ENCODE data around the gene FYB1.

Gene FYB1

DNA sequence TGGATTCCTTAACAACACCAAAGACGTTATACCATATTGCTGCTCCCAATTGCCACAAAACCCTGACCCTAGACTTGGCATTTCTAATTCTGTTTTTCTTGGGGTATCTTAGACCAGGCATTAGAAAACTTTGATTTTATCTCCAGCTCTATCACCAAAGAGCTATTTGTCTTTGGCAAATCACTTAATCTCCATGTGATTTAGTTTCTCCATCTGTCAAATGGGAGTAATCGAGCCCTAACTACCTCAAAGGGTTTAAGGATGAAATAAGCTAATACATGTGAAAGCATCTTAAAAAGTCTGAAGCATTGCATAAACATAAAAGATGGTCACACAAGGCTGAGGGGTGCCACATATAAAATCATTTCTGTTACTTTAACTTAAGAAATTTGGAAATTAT lies 60.6 kb downstream of the FYB1 start:
- no peak for DNase-seq (ENCODE audit: low read depth)

DNA sequence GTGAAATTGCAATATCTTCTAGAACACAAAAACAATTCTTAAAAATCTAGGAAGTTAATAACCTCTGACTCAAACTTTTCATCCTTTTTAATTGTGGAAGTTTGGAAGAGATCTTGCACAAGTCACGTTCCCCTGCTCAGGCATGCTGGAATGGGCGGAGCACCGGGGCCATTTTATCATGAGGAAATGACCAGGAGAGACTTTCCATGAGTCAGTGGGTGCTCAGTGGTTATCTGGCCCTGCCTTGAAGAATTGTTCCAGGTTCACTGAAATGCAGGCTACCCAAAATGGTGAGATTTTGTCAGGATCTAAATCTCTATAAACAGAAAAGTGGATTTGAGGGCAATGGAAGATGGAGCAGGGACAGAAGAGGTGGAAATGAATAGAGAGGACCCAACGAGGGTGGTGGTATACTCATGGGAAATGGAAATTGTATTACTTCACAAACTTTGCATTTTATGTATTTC lies 61.2 kb downstream of the FYB1 start:
- DNase-seq (ENCODE audit: low read depth): no peak

DNA sequence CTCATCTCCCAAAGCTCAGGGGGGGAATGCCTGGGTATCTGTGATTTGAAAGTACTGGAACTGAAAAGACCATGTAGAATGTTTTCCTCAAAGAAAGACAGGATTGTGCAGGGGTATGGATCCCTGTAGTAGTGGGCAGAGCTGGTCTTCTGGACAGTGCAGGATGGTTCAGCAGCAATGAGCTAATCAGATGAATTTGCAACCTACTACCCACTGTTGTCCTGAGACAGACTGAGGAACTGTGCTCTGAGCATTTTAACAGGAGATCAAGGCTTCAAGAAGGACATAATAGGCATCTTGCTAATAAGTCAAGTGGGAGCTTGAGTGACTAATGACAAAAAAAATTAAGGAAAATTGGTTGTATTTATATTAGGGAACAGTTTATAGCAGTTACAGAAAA lies 61.7 kb downstream of the FYB1 start:
- no peak for DNase-seq (ENCODE audit: low read depth)

DNA sequence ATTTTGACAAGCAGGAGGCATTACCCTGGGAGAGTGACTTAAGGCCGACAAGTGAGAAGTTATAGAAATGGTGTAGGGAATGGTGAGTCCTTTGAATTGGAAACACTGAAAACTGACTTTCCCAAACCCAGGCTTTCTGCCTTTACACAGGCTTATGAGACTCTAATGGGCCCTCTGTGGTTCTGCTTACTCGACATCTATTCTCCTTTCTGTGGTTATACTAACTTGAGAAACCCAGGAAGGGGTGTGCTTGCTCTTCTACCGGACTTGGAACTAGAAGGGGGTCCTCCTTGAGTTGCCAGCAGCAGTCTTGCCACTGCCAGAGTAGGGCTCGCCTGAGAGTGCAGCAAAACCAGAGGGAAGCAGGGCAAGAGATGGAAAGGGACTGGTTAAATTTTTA lies 63.3 kb downstream of the FYB1 start:
- DNase-seq (ENCODE audit: low read depth): no peak

DNA sequence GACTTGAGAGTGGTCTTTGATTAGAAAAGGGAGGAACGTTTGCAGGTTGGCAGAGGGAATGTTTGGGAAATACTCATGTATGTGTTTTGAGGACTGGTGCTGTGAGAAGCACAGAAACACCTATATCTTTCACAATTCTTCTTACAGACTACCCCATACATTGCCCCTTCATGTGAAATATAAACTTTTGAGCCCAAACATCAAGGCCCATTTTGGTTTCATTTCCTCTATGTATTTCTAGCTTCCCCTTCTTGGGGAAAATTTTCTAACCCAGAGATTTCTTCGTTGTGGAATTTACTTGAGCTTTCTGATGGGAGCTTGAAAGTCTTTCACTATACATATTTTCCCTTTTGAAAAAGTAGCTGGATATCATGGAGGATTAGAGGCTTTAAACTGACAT lies 67.6 kb downstream of the FYB1 start:
- DNase-seq (ENCODE audit: low read depth): no peak

DNA sequence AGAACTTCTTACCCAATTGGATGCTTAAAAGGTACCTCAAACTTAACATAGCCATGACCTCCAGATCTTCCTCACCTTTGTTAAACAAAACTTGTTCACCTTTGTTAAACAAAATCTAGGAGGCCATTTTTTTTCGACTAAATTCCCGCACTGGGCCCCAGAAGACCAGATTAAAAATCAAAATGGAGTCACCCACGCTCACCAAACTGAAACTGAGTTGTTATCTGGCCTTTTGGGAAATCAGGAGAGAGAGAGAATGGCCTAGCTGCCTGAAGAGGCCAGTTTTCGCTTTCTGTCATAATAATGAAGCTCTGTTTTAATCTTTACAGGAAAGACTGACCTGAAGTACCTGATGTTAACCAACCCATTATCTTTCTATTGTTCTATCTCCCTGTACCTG lies 69.4 kb downstream of the FYB1 start:
- DNase-seq (ENCODE audit: low read depth): no peak

DNA sequence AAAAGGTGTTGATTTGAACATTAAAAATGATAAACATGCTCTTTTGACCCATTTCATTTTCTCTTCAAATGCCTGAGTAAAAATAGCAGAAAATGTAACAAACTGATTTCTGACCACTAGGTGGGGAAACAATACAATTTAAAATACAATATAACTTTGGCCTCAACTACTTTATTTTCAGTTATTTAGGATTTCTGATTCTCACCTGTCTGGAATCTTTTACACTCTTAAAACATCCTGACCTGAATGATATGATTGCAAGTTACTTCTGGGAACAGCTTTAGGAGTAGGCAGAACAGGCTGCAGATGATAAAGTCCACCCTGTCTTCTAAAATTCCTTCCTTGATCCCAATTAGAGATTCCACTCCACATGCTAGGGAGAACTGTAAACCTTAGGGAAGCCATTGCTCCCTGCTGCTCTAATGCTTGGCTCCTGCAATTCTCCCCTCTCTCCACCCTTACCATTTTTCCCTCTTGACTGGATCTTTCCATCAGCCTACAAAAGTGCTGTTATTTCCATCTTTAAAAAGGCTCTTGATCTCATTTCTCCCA lies 70.3 kb downstream of the FYB1 start:
- no peak for DNase-seq (ENCODE audit: low read depth)

DNA sequence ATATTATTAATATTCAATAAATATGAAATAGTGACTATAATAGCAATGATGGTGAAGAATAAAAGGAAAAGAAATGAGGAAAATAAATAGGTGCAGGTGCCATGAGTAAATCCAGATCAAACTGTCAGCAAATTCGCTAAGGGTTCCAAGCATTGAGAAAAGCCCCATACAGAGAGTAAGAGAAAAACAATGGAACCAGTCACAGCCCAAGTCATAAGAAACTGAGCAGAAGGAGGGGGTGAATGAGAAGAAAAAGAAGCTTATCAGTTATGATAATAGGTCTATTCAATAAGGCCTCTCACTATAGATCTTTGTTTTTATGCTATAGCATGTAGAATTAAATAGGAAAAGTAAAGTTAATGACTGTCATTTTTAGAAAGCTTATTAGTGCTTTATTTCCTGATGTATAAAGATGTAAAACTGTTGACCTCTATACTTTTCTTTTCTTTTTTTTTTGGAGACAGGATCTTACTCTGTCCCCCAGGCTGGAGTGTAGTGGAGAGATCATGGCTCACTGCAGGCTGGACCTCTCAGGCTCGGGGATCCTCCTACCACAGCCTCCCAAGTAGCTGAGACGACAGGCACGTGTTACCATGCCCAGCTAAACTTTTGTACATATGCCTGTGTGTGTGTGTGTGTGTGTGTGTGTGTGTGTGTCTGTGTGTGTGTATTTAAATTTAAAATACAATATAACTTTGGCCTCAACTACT lies 72.4 kb downstream of the FYB1 start:
- no peak for DNase-seq (ENCODE audit: low read depth)

DNA sequence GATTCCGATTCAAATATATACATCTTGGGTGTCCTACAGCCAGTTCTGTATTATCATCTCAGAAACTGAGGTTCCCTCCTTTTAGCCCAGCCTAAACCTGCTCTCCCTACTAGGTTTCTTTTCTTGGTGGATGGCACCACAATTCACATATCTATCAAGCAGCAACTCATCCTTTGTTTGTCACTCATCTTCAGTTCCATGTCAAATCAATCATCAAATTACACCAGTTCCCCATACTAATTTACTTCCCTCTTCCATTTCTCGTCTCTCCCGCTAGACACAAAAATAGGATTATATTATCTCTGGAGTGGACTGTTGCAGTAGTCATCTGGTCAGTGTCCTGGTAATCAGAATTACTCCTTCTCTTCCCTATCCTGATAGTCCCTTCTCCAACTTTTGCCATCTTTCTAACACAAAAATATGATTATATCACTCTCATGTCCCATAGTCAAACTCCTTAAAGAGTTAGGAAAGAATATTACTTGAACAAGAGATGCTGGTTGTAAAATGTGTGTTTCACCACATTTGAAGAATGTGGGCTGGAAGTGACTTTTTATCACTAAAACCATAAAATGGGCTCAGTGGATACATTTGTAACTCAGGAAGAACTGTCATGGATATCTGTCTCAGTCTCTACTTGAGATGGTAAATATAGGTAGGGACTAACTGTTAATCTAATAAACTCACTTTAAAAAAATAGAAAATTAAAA lies 76.1 kb downstream of the FYB1 start:
- no peak for DNase-seq (ENCODE audit: low read depth)

DNA sequence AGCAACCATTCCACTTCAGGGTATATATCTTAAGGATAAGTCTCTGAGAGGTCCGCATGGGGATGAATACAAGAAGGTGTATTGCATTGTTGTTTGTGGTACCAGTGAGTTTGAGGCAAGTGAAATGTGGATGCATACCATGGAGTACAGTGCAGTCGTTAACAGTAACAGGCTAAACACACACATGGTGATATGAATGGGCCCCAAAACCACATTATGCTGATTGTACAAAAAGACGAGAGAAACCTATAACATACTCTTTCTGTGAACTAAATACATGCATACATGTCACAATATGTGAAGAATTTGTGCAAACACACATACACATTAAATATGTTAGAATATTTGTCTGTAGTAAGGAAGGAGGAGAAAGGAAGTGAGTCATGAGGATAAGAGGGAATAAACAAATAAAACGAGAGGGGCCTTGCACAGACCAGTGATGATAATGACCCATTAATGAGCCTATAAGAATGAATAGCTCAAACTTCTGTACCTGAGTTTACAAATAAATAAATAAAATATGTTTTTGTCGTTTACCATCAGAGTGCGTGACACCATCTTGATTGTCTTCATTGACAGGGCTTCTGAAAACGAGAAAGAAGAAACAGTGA lies 78.7 kb downstream of the FYB1 start:
- no peak for DNase-seq (ENCODE audit: low read depth)

DNA sequence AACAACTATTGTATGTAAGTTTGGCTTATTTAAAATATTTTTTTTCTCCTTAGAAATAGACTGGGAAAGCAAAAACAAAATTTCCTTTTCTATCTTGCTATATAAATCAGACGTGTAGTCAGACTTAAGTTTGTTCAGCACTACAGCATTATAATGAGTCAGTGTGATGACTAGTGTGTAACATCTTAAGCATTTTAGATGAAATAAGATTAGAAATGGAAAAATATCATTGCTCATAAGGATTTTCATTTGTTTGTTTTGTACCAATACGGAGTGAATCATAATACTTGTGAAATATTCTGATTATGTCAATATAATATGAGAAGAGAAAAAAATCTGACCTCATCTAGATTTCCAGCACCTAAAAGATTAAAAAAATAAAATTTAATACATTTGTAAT lies 80.5 kb downstream of the FYB1 start:
- no peak for DNase-seq (ENCODE audit: low read depth)

DNA sequence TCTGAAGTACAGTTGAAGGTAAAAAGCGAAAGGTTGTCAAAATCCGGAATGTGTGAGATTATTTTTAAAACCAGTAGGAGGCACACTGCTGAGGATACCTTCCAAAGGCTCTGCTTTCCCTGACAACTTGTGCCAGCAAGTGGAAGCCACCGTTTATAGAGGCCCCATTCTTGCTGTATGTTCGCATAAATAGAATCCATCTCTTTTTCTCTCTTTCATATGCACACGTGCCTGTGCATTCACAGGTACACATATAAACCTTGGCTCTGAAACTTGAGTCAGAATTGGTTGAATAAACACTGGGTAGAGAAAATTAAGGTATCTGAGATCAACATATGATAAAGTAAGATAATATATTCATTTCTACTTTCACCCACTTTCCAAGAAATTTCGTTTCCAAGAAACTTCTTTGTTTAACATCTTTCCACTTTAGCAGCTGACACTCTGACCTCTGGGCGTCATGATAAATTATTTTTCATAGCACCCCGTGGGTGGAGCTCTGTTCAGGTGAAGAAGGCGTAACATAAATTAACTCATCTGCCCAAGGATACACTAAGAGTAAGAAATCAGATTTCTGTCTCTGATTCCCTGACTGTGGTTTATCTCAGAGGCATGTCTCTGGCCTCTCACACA lies 81.4 kb downstream of the FYB1 start:
- DNase-seq (ENCODE audit: low read depth): no peak

DNA sequence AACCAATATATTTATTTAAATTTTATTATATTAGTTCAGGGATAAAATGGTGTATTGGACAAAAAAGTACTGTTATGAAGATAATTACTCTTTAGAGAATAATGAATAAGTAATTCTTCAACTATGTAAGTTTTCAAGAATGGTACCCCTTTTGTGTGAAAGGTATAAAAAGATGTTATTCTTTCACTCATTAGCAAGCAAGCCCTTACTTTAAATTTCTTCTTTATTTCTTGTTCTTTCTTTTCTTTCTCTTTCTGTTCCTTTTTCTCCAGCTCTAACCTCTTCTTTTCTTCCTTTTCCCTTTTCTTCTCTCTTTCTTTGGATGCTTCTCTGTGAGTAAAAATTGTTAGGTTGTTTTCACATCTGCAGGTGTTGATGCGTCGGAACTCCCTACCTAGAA lies 82.0 kb downstream of the FYB1 start:
- DNase-seq (ENCODE audit: low read depth): no peak

DNA sequence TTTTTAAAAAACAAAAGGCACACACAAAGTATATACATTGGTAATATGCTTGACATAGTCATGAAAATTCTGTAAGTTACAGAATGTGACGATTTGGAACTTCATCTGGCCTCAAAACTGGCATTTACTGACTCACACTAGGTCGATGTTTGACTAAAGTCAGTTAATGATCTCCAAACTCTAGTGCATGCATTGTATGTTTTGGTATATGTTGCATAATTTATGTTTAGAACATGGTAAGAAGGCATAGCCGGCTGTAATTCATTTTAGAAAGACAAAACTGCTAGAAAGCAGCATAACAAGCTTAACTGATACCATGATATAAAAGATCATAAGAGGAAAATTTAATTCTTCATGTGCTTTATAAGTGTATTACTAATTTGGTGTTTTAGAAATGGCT lies 86.6 kb downstream of the FYB1 start:
- DNase-seq (ENCODE audit: low read depth): no peak

DNA sequence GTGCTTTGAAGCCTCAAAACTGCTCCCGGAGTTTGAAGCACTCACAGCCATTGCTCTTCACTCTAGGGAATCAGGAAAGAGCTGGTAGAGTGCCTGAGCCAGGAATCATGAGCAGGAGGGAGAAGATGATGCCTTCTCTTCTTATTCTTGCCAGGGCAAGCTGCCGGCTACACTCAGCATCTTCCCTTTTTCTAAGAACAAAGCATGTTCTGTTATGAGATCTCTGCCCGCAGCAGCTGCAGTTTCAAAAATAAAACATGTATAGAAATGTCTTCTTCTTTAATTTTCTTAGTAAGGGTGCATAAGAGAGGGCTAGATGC lies 87.3 kb downstream of the FYB1 start:
- no peak for DNase-seq (ENCODE audit: low read depth)

DNA sequence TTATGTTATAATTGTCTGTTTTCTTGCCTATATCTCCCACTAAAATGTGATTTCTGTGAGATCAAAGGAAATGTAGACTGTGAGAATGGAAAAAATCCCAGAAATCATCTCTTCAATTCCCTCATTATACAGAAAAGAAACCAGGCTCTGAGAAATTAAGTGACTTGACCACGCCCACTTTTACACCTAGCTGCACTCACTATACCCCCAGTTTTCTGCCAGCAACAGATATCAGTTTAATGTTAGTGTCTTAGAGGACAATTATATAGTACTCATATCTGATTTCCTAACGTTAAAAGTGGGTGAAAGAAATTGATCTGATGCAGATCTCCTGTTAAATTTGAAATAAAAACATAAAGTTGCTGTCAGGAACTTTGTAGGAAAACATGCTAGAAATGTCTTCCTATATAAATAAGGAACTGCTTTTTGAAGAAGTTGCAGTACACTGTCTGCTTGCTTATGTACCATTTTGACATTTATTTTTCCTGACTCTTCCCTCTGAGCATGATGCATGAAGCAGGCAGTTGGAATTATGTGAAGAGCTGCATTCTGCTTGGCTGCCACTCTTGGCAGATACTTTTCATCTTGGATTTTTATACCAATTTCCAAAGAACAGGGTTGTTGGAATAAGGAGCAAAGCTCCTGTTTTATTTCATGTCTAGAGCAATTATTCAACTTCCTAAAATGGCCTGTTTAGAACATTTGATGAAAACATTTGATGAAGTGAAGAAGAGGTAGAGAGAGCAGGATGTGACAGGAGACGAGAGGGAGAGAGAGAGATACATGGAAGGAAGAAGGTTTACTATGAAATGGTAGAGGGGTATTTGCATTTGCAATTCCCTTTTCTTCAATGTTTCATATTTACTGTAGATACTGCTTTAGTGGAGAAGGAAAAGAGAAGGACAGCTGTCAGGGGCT lies 87.9 kb downstream of the FYB1 start:
- no peak for DNase-seq (ENCODE audit: low read depth)

DNA sequence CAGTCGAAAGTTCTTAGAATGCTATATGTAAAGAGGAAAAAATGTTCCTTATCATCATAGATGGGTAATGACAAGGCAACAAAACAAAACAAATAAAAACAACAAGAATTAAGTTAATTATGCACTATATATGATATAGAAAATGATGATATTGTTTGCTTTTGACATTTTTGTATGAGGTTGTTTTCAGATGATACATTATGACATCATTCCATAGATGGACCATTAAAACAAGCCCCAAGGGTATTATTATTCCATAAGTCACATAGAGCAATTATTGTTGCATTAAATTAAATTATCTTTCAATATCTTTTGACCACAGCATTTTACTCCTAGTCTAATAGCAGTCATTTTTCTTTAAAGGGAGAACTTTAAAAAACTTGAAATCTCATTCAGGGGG lies 88.6 kb downstream of the FYB1 start:
- DNase-seq (ENCODE audit: low read depth): no peak

DNA sequence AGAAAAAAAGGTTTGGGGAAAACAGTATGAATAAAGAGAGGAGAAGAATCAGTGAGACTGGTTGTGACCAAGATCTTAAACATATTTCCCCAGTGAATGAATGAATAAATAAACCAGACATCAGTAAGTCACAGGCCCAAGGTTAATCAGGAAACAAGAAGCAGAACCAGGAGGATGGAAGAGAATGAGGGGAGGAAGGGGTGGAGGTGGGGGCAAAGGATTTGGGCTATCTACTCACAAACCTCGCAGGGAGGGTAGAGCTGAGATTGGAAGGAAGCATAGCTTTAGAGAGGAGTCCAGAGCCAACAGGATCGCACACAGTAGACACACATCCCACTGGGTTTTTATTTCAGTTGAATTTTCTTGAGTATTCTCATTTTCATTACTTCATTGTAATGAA lies 97.4 kb downstream of the FYB1 start:
- no peak for DNase-seq (ENCODE audit: low read depth)

DNA sequence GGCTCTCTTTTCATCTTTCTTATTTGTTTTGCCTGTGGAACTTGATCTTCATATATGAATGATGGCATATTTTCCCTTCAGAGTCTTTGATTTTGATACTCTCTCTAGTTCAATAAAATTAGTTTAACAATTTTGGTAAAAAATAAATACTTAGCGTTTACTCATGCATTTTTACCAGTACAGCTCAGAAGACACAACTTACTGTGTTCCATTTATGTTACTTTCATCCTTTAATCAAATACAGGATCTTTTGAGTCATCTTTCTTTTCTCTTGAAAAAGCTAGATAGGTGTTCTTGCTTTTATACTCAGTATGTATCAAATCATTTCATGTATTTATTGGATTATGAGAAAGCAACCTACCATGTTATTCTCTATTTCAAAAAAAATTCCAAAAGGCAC lies 98.0 kb downstream of the FYB1 start:
- DNase-seq (ENCODE audit: low read depth): no peak

DNA sequence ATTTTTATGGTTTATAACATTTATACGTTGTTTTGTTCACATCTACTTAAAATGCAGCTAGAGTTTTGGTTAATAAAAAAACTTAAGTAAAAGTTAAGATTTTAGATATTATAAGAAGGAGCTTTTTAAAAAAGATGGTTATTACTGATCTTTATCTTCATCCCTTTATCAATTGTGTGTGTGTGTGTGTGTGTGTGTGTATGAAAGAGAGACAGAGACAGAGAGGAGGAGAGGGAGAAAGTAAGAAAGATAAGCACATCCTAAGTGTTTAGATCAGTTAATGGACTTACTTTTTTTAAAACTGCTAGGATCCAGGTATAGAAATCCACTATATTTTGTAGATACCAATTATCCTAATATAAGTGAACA lies 99.3 kb downstream of the FYB1 start:
- no peak for DNase-seq (ENCODE audit: low read depth)

DNA sequence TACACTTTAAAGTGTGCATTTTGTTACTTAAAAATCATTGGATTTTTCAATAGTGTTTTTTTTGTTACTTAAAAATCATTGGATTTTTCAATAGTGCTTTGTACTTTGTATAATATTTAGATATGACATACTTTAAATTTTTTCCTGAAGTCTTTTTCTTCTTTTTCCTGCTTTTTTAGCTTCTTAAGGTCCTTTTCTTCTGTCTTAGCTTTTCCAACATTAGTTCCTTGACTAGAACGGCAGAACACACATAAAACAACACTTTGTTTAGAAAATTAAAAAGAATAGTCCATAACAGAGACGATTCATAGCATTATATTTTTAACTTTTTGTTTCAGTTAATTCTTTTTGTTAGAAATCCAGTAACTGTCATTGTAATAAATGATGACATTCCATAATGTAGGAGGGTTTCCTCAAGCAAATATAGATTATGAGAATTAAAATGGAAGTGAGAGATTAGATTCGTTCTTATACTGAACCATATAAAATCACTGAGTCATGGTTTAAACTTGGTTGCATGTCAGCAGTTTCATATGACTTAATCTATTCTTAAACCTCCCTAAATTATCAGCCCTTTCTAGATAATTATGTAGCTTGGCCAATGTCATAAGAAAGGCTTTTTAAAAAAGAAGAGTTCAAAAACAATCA lies 99.8 kb downstream of the FYB1 start:
- no peak for DNase-seq (ENCODE audit: low read depth)

All from activated T-cell treated with anti-CD3 and anti-CD28 coated beads for 48 hours (primary cell).